ENCODE measurements around the gene EFHD1. TPM values are rescaled to one million over a fixed set of nuclear protein-coding genes. Genes with fewer than 3 reads are reported as not detected.
"Not testable (repeated sequence)": the region's sequence is repeated elsewhere in the genome, so short reads cannot be mapped to it uniquely, and the experiment has no call there.

Gene EFHD1
- total RNA-seq, 1 donor from 2014 or later = 41.9 TPM

DNA sequence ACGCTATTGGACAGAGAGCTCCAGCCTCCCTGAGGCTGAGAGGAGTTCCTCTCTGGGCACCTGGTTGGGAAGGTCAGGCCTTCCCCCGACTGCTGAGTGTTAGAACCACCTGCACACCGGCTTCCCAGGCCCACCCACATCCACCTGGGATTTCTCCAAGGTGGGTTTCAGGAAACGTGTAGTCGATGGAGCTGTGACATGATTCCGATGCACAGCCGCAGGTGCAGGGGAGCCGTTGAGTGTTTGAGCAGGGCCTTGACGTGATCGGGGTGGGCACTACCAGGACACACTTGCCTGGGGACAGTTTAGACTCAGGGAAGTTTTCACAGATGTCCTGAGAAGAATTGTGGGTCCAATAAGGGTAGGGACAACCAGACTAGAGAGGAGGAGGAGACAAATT, 42.0 kb downstream of the EFHD1 start:
- DNase-seq (ENCODE audit: low spot score) = no peak
- intact Hi-C loops (cut with DNase I) = no loop called here

DNA sequence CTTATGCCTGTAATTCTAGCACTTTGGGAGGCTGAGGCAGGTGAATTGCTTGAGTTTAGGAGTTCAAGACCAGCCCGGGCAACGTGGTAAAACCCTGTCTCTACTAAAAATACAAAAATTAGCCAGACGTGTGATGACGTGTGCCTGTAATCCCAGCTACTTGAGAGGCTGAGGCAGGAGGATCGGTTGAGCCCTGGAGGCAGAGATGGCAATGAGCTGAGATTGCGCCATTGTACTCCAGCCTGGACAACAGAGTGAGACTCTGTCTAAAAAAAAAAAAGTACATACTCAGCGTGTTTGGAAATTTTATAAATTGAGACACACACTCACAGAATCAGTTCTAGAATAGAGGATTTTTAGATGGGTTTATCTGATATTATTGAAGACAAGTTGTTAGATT, 46.6 kb downstream of the EFHD1 start:
- intact Hi-C loops (cut with DNase I) = no loop called here
- ATAC-seq = no peak
- no peak for DNase-seq (ENCODE audit: low spot score)

More for the DNA sequence above, 42.0 kb downstream of the EFHD1 start:
- ATAC-seq = no peak

GRCh38 chr2:232681527-232681926, 48.1 kb downstream of the EFHD1 start:
- no peak for DNase-seq (ENCODE audit: low spot score)
- intact Hi-C loops (cut with DNase I) = no loop called here
- ATAC-seq = no peak

GRCh38 chr2:232683368-232683767, 50.0 kb downstream of the EFHD1 start:
- intact Hi-C loops (cut with DNase I) = no loop called here
- DNase-seq (ENCODE audit: low spot score) (no peak), ATAC-seq (no peak)

GRCh38 chr2:232685391-232685790, 52.0 kb downstream of the EFHD1 start:
- DNase-seq (ENCODE audit: low spot score); ATAC-seq; intact Hi-C loops (cut with DNase I): not testable (repeated sequence)

GRCh38 chr2:232687382-232688160, 54.2 kb downstream of the EFHD1 start:
- ATAC-seq (no peak), DNase-seq (ENCODE audit: low spot score) (no peak)
- intact Hi-C loops (cut with DNase I) = no loop called here

- no peak for DNase-seq (ENCODE audit: low spot score)
- ATAC-seq = no peak
- intact Hi-C loops (cut with DNase I) = no loop called here
Measured at GRCh38 chr2:232688201-232688600, 54.8 kb downstream of the EFHD1 start.

GRCh38 chr2:232689152-232689910, 55.9 kb downstream of the EFHD1 start:
- no peak for ATAC-seq
- intact Hi-C loops (cut with DNase I) = no loop called here
- DNase-seq (ENCODE audit: low spot score) = no peak

GRCh38 chr2:232691117-232691516, 57.7 kb downstream of the EFHD1 start:
- DNase-seq (ENCODE audit: low spot score); ATAC-seq; intact Hi-C loops (cut with DNase I): not testable (repeated sequence)

GRCh38 chr2:232693344-232693743, 59.9 kb downstream of the EFHD1 start:
- ATAC-seq (no peak), DNase-seq (ENCODE audit: low spot score) (no peak)
- intact Hi-C loops (cut with DNase I) = no loop called here

DNA sequence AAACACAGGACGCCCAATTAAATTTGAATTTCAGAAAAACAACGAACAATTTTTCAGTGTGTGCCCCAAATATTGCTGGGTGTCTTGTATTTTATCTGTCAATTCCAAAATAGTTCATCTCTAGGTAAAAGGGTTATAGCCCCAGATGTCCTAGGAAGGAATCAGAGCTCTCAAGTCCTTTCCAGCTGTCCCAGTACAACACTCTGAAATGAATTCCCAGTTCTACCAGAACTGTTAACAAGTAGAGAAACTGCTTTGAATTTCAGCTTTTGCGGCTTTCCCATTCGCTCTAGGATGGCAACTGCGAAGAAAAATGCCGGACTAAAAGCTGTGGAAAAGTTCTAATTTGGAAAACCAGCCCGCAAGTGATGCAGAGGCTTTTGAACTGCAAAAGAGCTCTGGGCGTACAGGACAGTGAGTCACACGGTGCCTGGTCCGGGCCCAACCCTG, 63.2 kb downstream of the EFHD1 start:
- intact Hi-C loops (cut with DNase I) = no loop called here
- DNase-seq (ENCODE audit: low spot score) (no peak), ATAC-seq (no peak)

GRCh38 chr2:232697059-232697806, 63.8 kb downstream of the EFHD1 start, which contains the start of gene GIGYF2:
TSS of gene GIGYF2 (plus strand) at chr2:232697331. CDS start at chr2:232735198, 37,867 bp downstream.
- ATAC-seq (peak; percentile 99), DNase-seq (ENCODE audit: low spot score) (peak; percentile 98)
- intact Hi-C loops (cut with DNase I) = no loop called here

- intact Hi-C loops (cut with DNase I) = no loop called here
- DNase-seq (ENCODE audit: low spot score) (no peak), ATAC-seq (peak; percentile 7)
Measured at GRCh38 chr2:232697807-232698110, 64.4 kb downstream of the EFHD1 start.

DNA sequence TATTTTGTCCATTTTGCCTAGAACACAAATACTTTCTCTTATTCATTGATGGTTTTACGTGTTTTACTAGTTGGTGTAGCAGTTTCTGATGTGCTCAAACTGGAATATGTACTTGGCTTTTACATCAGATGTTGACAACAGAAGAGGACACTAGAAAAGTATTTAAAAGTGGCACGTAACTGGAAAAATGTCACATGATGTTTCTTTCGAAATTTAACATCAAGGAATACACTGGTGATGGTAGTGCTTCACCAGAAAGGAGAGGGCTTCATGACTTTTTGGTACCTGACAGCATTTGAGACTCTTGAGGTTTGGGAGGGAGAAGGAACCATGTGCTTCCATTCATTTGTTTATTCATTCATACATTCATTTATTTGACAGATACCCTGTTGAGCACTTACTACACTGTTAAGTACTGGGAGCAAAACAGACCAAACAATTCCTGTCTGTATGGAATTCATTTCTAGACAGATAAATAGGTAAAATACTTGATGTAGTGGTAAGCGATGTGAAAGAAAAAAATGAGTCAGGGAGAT, 65.2 kb downstream of the EFHD1 start:
- DNase-seq (ENCODE audit: low spot score) = no peak
- intact Hi-C loops (cut with DNase I) = no loop called here
- no peak for ATAC-seq

DNA sequence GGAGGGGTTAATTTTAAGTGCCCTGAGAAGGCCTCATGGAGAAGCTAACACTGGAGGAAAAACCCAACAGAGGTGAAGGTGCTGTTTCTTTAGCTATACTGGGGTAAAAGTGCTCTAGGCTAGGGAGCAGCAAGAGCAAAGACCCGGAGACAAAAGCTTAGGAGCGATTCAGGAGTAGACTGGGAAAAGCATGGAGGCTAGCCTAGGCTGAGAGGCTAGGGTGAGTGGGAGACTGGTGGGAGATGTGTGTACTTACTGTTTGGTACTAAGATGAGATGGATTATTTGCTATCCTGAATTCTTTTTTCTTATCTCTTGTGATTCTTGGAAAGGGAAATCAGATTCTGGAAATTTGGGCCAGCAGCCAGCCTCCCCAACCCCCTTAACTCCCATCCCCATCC, 65.7 kb downstream of the EFHD1 start:
- intact Hi-C loops (cut with DNase I) = no loop called here
- DNase-seq (ENCODE audit: low spot score) (no peak), ATAC-seq (no peak)

DNA sequence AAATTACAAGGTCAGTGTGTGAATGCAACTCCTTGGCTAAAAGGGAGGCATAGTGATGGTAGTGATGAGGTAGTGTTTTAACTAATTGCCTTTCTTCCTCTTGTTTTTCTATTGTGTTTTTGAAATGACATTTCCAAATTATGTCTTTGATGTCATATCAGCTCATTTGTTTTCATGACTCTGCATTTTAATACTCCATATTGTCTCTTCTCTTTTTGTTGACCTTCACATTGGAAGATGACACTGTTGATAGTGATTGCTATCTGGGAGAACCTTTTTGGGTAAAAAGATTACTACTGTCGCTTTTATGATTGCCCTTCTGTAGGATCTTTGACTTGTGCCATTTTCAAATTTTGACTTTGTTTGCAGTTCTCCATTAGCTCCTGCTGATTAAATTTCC, 66.8 kb downstream of the EFHD1 start:
- ATAC-seq (no peak), DNase-seq (ENCODE audit: low spot score) (no peak)
- intact Hi-C loops (cut with DNase I) = no loop called here

GRCh38 chr2:232707076-232707475, 73.7 kb downstream of the EFHD1 start:
- ATAC-seq (no peak), DNase-seq (ENCODE audit: low spot score) (no peak)
- intact Hi-C loops (cut with DNase I) = no loop called here

DNA sequence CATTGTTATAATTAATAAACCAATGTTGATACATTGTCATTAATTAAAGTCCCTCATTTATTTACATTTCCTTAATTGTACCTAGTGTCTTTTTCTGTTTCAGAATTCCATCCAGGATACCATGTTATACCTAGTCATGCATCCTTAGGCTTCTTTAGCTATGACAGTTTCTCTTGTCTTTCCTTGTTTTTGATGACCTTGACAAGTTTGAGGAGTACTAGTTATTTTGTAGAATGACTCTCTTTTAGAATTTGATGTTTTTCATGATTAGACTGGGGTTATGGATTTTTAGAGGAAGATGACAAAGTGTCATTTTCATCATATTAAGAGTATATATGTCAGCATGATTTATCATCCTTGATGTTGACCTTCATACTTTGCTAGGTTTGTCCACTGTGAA, 80.1 kb downstream of the EFHD1 start:
- ATAC-seq (no peak), DNase-seq (ENCODE audit: low spot score) (no peak)
- intact Hi-C loops (cut with DNase I) = no loop called here

GRCh38 chr2:232714969-232715368, 81.6 kb downstream of the EFHD1 start:
- ATAC-seq = no peak
- intact Hi-C loops (cut with DNase I) = no loop called here
- DNase-seq (ENCODE audit: low spot score) = no peak

All from sciatic nerve (tissue), 2 donors.